ENCODE measurements around the gene LRRC7.

DNA sequence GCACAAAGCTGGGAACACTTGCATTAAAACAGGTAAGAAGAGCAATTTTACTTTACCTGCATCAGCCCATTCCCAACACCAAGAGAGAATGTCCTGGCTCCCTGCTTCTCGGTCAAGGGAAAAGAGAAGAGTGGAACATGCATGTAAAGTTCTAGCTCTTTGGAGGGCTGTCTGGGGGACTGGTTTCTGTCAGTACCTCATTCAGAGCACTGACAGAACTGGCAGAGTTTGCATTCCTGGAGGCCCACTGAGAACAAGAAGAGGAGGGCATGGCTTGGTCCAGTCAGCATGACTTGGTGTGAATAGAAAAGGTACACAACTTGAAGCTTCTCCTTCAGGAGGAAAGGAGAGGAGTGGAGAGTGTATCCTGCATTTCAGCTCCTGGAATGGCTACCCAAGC is 83.9 kb downstream of the LRRC7 start:
- TF ChIP-seq CTCF (IDR thresholded peaks at IDR 0.05) (no peak), POLR2A (IDR thresholded peaks at IDR 0.05) (no peak)

Measured in esophagus squamous epithelium (tissue), 4 donors.